NCI-H2081 treated with DMSO at 0.1 percent for 48 hours (cell line): ENCODE measurements around the gene RNF225.
A peak's percentile ranks its signal among the peaks of the same experiment; 100 is the strongest.
"Not testable (repeated sequence)": the region's sequence is repeated elsewhere in the genome, so short reads cannot be mapped to it uniquely, and the experiment has no call there.

Experiments
- DNase-seq: peaks from one replicate; lab custom pipeline; 2025; lab: John Stamatoyannopoulos, UW

The RNF225 gene

GRCh38 chr19:58395220-58395978 lies at the start of gene RNF225:
TSS of gene RNF225 (plus strand) at chr19:58395656. CDS start at chr19:58396090, 434 bp downstream.
- DNase-seq: no peak

GRCh38 chr19:58346961-58347929 lies 48.2 kb upstream of the RNF225 start:
- DNase-seq: peak; percentile 12

- DNase-seq: not testable (repeated sequence)
These were observed 47.4 kb upstream of the RNF225 start for GRCh38 chr19:58348080-58348479.

DNA sequence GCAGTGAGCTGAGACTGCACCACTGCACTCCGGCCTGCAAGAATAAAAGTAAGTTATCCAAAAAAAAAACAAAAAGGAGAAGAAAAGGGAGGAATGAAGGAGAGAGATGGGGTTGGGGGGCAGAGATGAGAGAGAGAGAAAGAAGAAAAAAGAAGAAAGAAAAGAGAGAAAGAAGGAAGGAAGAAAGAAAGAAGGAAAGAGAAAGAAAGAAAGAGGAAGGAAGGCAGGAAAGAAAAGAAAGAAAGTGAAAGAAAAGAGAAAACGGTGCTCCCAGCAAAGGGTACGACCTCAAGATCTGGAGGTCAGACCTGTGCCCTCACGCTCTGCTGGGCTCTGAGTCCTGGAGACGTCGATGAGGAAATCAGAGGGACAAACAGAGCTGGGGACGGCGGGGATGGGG lies 45.9 kb upstream of the RNF225 start:
- no peak for DNase-seq

GRCh38 chr19:58350001-58350861 lies 45.2 kb upstream of the RNF225 start:
- no peak for DNase-seq

- DNase-seq: no peak
These were observed 44.4 kb upstream of the RNF225 start for GRCh38 chr19:58350871-58351557.

GRCh38 chr19:58351558-58351878 lies 43.9 kb upstream of the RNF225 start:
- no peak for DNase-seq

DNA sequence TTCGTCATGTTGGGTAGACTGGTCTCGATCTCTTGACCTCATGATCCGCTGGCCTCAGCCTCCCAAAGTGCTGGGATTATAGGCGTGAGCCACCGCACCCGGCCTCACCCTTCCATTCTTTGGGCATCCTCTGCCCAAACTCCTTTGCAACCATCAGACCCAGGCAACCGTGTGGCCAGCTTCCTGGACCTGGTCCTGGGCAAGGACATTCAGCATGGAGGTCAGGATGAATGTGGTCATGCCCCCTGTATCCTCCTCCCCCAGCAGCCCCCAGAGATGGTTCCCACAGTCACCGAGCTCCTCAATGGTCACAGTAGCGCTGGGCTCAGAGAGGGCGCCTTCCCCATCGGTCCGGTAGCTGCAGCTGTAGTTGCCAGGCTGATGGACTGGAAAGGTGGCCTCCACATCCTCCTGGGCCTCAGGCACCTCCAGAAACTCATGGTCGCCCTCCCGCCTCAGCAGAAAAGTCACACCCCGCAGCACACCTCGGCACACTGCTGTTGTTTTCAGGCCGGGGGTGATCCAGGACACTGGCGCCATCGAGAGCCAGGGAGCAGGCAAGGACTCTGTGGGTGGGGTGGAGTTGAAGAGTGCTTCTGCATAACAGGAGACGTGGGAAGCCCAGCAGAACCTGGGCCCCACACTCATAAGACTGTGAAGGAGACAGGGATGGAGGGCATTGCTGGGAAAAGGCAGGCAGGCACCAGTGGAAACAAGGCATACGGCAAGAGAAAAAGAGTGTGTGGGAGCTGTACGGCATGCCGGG lies 43.3 kb upstream of the RNF225 start:
- DNase-seq: no peak

DNA sequence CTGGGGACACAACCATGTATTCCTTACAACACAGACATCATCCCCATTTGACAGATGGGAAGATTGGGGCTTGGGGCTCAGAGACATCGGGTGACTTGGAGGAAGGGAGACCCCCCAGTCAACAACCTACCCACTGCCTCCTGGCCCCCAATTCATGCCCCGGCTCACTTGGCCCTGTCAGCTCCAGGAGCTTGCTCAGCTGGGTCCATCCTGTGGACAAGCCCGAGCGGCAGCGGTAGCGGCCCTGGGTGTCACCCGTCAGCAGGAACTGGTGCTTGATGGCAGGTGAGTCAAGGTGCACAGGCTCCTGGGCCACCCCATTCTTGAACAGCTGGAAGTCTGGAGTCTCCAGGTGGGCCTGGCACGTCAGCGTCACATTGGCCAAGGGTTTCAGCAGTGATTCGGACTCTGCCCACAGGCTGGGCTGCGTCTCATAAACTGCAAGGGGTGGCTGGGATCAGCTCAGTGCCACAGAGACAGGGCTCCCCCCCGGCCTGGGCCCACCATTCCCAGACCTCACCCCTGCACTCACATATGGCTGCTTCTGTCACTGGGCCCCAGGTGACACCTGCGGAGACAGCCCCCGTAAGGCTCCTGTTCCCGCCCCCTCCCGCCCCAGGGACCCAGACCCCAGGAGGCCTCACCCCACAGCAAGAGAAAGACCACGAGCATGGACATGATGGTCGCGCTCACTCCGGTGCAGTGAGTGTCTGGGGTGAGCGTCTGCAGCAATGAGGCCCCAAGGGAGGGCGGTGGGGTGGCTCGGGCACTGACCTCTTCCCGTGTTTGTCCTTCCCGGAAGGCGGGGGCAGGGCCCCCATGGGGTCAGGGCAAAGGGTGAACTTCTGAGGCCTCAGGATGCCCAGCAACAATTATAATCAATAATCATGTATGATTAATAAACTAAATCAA lies 42.4 kb upstream of the RNF225 start, which contains the start of gene A1BG:
Gene A1BG (minus strand): TSS at position 733 of the 912 bp plus-strand sequence. CDS start 55 bp downstream, at position 678.
- DNase-seq: no peak

GRCh38 chr19:58353717-58354477 lies 41.6 kb upstream of the RNF225 start:
- no peak for DNase-seq

- DNase-seq: no peak
These were observed 40.9 kb upstream of the RNF225 start for GRCh38 chr19:58354478-58355030.

GRCh38 chr19:58355215-58355796 lies 40.1 kb upstream of the RNF225 start:
- no peak for DNase-seq

DNA sequence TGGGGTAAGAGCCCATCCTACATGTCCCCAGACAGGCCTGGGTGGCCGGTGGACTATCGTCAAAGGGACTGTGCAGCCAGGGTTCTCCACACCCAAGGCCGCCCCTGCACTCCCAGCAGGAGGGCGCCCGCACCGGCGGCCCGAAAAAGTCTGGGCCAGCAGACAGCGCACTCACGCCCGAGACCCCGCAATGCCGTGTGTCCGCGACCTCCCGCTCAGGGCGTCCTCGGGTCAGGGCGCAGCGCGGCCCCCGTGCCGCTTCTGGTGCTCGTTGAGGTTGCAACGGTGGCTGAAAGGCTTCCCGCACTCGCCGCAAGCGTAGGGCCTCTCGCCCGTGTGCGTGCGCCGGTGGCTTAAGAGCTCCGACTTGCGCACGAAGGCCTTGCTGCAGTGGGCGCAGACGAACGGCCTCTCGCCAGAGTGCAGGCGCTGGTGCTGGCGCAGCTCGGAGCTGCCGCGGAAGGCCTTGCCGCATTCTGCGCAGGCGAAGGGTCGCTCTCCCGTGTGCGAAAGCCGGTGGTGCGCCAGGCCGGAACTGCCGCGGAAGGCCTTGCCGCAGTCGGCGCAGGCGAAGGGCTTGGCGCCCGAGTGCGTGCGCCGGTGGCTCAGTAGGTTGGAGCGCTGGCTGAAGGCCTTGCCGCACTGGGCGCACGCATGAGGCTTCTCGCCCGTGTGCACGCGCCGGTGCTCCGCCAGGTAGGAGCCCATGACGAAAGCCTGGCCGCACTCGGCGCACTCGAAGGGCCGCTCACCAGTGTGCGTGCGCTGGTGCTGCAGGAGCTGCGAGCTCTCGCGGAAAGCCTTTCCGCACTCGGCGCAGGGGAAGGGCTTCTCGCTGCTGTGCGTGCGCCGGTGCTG lies 39.3 kb upstream of the RNF225 start:
- no peak for DNase-seq

GRCh38 chr19:58356766-58357480 lies 38.5 kb upstream of the RNF225 start:
- no peak for DNase-seq

DNA sequence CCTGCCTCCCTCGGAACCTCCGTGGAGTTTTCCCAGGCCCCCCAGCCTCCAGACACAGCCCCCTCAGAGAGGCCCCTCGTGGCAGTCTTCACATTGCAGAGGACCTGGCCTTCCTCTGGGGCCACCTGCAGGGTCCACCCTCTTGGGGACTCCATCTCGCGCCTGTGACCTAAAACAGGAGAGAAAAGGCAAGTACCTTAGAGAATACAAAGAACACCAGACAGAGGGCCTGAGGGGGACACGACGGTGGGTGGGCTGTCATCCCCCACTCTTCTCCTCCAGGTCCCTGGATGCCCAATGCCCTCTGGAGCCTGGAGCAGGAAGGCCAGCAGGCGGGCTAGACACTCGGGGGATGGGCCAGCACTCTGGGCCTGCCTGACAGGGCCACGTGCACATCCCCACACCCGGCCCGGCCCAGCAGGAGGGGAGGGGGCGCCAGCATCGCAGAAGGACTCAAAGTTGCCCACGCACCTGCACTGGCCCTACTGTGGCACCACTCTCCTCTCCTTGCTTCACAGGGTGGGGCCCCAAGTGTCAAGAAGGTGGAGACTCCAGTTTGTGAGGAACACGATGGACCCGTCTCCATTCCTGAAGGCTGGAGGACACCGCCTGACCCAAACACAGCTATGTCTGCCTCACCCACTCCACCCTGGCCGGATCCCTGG lies 37.8 kb upstream of the RNF225 start:
- no peak for DNase-seq

DNA sequence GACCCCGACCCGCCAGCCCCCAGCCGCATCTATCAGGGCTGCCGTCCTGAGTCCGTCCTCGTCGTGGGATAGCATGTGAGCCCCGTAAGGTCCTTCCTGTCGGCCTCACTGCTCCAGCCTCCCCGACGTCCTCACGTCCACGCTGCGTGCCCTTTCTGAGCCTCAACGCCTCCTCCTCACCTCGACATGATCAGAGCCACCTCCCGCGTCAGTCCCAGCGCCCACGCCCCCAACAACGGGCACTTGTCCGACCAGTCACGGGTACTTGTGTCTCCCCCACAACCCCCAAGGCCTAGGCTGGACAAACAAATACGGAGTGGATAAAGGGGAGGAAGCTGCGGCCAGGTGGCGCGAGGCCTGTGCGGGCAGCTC lies 33.6 kb upstream of the RNF225 start:
- DNase-seq: no peak
